Measurements from ENCODE around the gene SENP1. TPM values are rescaled to one million over a fixed set of nuclear protein-coding genes. Genes with fewer than 3 reads are reported as not detected.

Gene SENP1
- polyA plus RNA-seq, 1 donor from 2014 or later, result 14.0 TPM

- Histone ChIP-seq H4K20me1 (ENCODE audit: insufficient read depth) (no peaks in the 10 kb centered on the region), H2AFZ (ENCODE audit: low read depth, low read length) (no peak overlapping the region), H3F3A (ENCODE audit: insufficient read depth, low read length, poor library complexity, severe bottlenecking) (no peaks in the 10 kb centered on the region), H3K79me2 (replicated peaks; ENCODE audit: insufficient read depth, low read length) (no peaks in the 10 kb centered on the region), H3K4me2 (ENCODE audit: low read length) (no peak overlapping the region), H3K9ac (ENCODE audit: low read length) (no peak overlapping the region), H3K9me2 (ENCODE audit: insufficient read depth, low read length) (no peaks in the 10 kb centered on the region), H3K36me3 (ENCODE audit: insufficient read depth, low read length) (no peaks in the 10 kb centered on the region), H3K9me3 (ENCODE audit: low read length) (no peaks in the 10 kb centered on the region), H3K27me3 (ENCODE audit: insufficient read depth, low read depth, low read length) (no peaks in the 10 kb centered on the region), H3K27ac (ENCODE audit: low read length) (no peak overlapping the region), H3K4me3 (ENCODE audit: low read length) (no peak overlapping the region)
- TF ChIP-seq CTCF (IDR thresholded peaks at IDR 0.05; ENCODE audit: poor library complexity, severe bottlenecking) (no peak), EP300 (conservative IDR thresholded peaks at IDR 0.05; ENCODE audit: poor library complexity, severe bottlenecking) (no peak), TAF1 (IDR thresholded peaks at IDR 0.05; ENCODE audit: low read depth) (no peak), EZH2 (IDR thresholded peaks at IDR 0.05; ENCODE audit: borderline replicate concordance, insufficient read depth, low read length, poor library complexity, severe bottlenecking) (no peak), MXI1 (conservative IDR thresholded peaks at IDR 0.05; ENCODE audit: poor library complexity, severe bottlenecking) (no peak), RAD21 (conservative IDR thresholded peaks at IDR 0.05) (no peak), POLR2AphosphoS5 (IDR thresholded peaks at IDR 0.05) (no peak), REST (IDR thresholded peaks at IDR 0.05; ENCODE audit: borderline replicate concordance) (no peak), SMC3 (conservative IDR thresholded peaks at IDR 0.05; ENCODE audit: poor library complexity) (no peak)
These were observed 67.8 kb downstream of the SENP1 start for GRCh38 chr12:48038085-48038484.

- H3K27ac ChIP-seq (ENCODE audit: low read length), result no peak overlapping the region
- no peaks in the 10 kb centered on the region for H4K20me1 ChIP-seq (ENCODE audit: insufficient read depth)
- H3K9me2 ChIP-seq (ENCODE audit: insufficient read depth, low read length), result no peaks in the 10 kb centered on the region
- no peak overlapping the region for H3K9ac ChIP-seq (ENCODE audit: low read length)
- H3K36me3 ChIP-seq (ENCODE audit: insufficient read depth, low read length), result no peaks in the 10 kb centered on the region
- no peaks in the 10 kb centered on the region for H3K79me2 ChIP-seq (replicated peaks; ENCODE audit: insufficient read depth, low read length)
- no peaks in the 10 kb centered on the region for H3K9me3 ChIP-seq (ENCODE audit: low read length)
- TF ChIP-seq SMC3 (conservative IDR thresholded peaks at IDR 0.05; ENCODE audit: poor library complexity) (no peak), CTCF (IDR thresholded peaks at IDR 0.05; ENCODE audit: poor library complexity, severe bottlenecking) (no peak), EP300 (conservative IDR thresholded peaks at IDR 0.05; ENCODE audit: poor library complexity, severe bottlenecking) (no peak), POLR2AphosphoS5 (IDR thresholded peaks at IDR 0.05) (no peak), TAF1 (IDR thresholded peaks at IDR 0.05; ENCODE audit: low read depth) (no peak), MXI1 (conservative IDR thresholded peaks at IDR 0.05; ENCODE audit: poor library complexity, severe bottlenecking) (no peak), RAD21 (conservative IDR thresholded peaks at IDR 0.05) (no peak), EZH2 (IDR thresholded peaks at IDR 0.05; ENCODE audit: borderline replicate concordance, insufficient read depth, low read length, poor library complexity, severe bottlenecking) (no peak), REST (IDR thresholded peaks at IDR 0.05; ENCODE audit: borderline replicate concordance) (no peak)
- no peak overlapping the region for H2AFZ ChIP-seq (ENCODE audit: low read depth, low read length)
- no peak overlapping the region for H3K4me2 ChIP-seq (ENCODE audit: low read length)
- H3F3A ChIP-seq (ENCODE audit: insufficient read depth, low read length, poor library complexity, severe bottlenecking), result no peaks in the 10 kb centered on the region
- no peaks in the 10 kb centered on the region for H3K27me3 ChIP-seq (ENCODE audit: insufficient read depth, low read depth, low read length)
- H3K4me3 ChIP-seq (ENCODE audit: low read length), result no peak overlapping the region
These were observed 68.5 kb downstream of the SENP1 start for GRCh38 chr12:48037267-48037915.
